PC-9 (cell line): ENCODE data around the gene MAP2K6. TPM values are rescaled to one million over a fixed set of nuclear protein-coding genes. Genes with fewer than 3 reads are reported as not detected.

Source experiments
- BruUV-seq: library from RNA; stranded (reverse); fragments of 400-500 nt; replicated peaks from 2 replicates; lab custom pipeline; 2021; lab: Mats Ljungman, UMichigan
- CTCF ChIA-PET: fragments of 300-600 bp; sonication (Branson Sonifier 250); formaldehyde crosslinking; loops from one replicate; lab custom pipeline; 2022; ENCODE audit warnings: antibody characterized with exemption; lab: Charles Lee
- POLR2A ChIA-PET: fragments of 300-600 bp; sonication (Branson Sonifier 250); formaldehyde crosslinking; loops from one replicate; lab custom pipeline; 2022; ENCODE audit warnings: antibody characterized with exemption; ENCODE audit not compliant: unreplicated experiment; lab: Charles Lee
- DNase-seq, 2 experiments: peaks; one replicate each; pipeline versions ENCODE4 v3.0.0 to v3.0.0-alpha.2; 2015 to 2022; ENCODE audit warnings: mixed read lengths in 1 of 2
- H2AFZ ChIP-seq: fragments of 200-600 bp; sonication (generic); 2 replicates; pipeline ENCODE4 v1.8.1; 2017; ENCODE audit warnings: antibody characterized with exemption
- H3F3A ChIP-seq: fragments of 200-600 bp; sonication (generic); 2 replicates; pipeline ENCODE4 v1.8.1; 2017; ENCODE audit warnings: antibody characterized with exemption, mild to moderate bottlenecking, low read depth; ENCODE audit not compliant: insufficient read depth
- H3K27ac ChIP-seq: fragments of 200-600 bp; sonication (generic); 2 replicates; pipeline ENCODE4 v1.6.1; 2016; ENCODE audit warnings: mixed run types
- H3K27me3 ChIP-seq: fragments of 200-600 bp; sonication (generic); 2 replicates; pipeline ENCODE4 v1.6.1; 2016; ENCODE audit warnings: low read depth, mixed run types; ENCODE audit not compliant: insufficient read depth
- H3K36me3 ChIP-seq: fragments of 200-600 bp; sonication (generic); 2 replicates; pipeline ENCODE4 v1.6.1; 2016; ENCODE audit warnings: low read depth, mixed run types
- H3K4me1 ChIP-seq: fragments of 200-600 bp; sonication (generic); replicated peaks from 2 replicates; pipeline ENCODE4 v1.6.1; 2016; ENCODE audit warnings: mixed run types; ENCODE audit not compliant: insufficient read depth
- H3K4me2 ChIP-seq: fragments of 200-600 bp; sonication (generic); 2 replicates; pipeline ENCODE4 v1.6.1; 2017; ENCODE audit warnings: mixed run types
- H3K4me3 ChIP-seq: fragments of 200-600 bp; sonication (generic); 2 replicates; pipeline ENCODE4 v1.6.1; 2016; ENCODE audit warnings: mixed run types
- H3K79me2 ChIP-seq: fragments of 200-600 bp; sonication (generic); 2 replicates; pipeline ENCODE4 v1.6.1; 2017; ENCODE audit warnings: low read depth, mixed run types
- H3K9me2 ChIP-seq: fragments of 200-600 bp; sonication (generic); 2 replicates; pipeline ENCODE4 v1.8.1; 2017; ENCODE audit warnings: mild to moderate bottlenecking; ENCODE audit not compliant: insufficient read depth
- H3K9me3 ChIP-seq: fragments of 200-600 bp; sonication (generic); 2 replicates; pipeline ENCODE4 v1.8.1; 2016; ENCODE audit warnings: low read depth; ENCODE audit not compliant: insufficient read depth
- H4K20me1 ChIP-seq: fragments of 200-600 bp; sonication (generic); 2 replicates; pipeline ENCODE4 v1.8.1; 2017; ENCODE audit not compliant: insufficient read depth
- EZH2 ChIP-seq: fragments of 200-600 bp; sonication (generic); IDR thresholded peaks from 2 replicates; pipeline ENCODE4 v1.8.0; 2017; ENCODE audit warnings: antibody characterized with exemption, low read depth
- intact Hi-C: fragments of 100-400 bp; cut with micrococcal nuclease; formaldehyde crosslinking; loops from one replicate; pipeline ENCODE4 v1.10.0; 2022; ENCODE audit not compliant: unreplicated experiment
- total RNA-seq: library from RNA; stranded (reverse); gene quantifications from 2 replicates; pipeline ENCODE4 v1.2.3, GENCODE V29; 2021
- TF ChIP-seq, protein P1 (sequence below): fragments of 200-600 bp; sonication (generic); conservative IDR thresholded peaks from 2 replicates; pipeline ENCODE4 v1.6.1; 2017; ENCODE audit warnings: mixed run types, antibody characterized with exemption, mild to moderate bottlenecking, moderate library complexity

Gene MAP2K6
- total RNA-seq, 1 experiment from 2014 or later: 1.6 TPM

DNA sequence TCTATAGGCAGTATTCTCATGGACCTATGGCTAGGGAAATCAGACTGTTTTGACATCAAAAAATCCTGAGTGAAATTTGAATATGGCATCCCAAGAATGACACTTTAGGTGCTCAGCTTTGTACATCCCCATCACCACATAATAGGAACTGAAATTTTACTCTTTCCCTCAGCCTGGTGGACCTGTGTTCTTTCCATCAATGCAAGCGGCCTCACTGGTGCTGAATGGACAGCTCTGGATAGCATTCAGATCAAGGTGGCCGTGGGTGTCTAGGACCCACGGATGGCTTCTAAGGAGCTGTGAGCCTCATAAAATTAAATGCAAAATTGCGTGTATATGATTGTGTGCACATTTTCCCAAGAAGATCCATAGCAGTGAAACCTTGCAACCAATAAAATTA is 152.6 kb downstream of the MAP2K6 start:
- H3K9me3 ChIP-seq: no peaks in the 10 kb centered on the region
- intact Hi-C loops: loop anchor here (10.0 kb wide), 1 partner anchor 988 kb away; no protein-coding TSS in a partner anchor
- no peak overlapping the region for H2AFZ ChIP-seq
- no peaks in the 10 kb centered on the region for H3K36me3 ChIP-seq
- no peaks in the 10 kb centered on the region for H3K9me2 ChIP-seq
- no peak for TF ChIP-seq EZH2
- TF ChIP-seq, protein P1, sequence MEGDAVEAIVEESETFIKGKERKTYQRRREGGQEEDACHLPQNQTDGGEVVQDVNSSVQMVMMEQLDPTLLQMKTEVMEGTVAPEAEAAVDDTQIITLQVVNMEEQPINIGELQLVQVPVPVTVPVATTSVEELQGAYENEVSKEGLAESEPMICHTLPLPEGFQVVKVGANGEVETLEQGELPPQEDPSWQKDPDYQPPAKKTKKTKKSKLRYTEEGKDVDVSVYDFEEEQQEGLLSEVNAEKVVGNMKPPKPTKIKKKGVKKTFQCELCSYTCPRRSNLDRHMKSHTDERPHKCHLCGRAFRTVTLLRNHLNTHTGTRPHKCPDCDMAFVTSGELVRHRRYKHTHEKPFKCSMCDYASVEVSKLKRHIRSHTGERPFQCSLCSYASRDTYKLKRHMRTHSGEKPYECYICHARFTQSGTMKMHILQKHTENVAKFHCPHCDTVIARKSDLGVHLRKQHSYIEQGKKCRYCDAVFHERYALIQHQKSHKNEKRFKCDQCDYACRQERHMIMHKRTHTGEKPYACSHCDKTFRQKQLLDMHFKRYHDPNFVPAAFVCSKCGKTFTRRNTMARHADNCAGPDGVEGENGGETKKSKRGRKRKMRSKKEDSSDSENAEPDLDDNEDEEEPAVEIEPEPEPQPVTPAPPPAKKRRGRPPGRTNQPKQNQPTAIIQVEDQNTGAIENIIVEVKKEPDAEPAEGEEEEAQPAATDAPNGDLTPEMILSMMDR: no peak
- H3K79me2 ChIP-seq: no peaks in the 10 kb centered on the region
- BruUV-seq: no TSS peak
- no peaks in the 10 kb centered on the region for H3K4me1 ChIP-seq
- ChIA-PET CTCF (no interaction called here), POLR2A (no interaction called here)
- no peak overlapping the region for H3K4me2 ChIP-seq
- no peaks in the 10 kb centered on the region for H3F3A ChIP-seq
- H3K27me3 ChIP-seq: no peaks in the 10 kb centered on the region
- no peak for DNase-seq
- no peaks in the 10 kb centered on the region for H4K20me1 ChIP-seq
- no peak overlapping the region for H3K27ac ChIP-seq
- no peak overlapping the region for H3K4me3 ChIP-seq

DNA sequence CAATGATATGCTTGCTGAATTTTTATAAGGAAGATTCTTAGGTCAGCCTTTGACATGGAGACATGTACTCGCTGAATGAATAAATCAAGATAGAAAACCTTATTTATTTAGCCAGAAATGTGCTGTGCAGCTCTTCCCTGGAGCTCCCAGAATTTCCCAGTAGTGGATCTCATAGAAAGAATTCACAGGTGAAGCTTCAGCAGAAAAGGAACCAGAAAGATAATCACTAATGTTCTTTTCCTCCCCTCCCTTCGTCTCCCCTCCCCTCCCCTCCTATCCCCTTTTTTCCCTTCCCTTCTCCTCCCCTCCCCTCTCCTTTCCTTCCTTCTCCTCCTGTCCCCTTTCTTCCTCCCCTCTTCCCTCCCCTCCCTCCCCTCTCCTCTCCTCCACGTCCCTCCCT is 158.2 kb downstream of the MAP2K6 start:
- CTCF ChIA-PET: no interaction called here
- POLR2A ChIA-PET: no interaction called here
- Histone ChIP-seq H3K79me2 (no peaks in the 10 kb centered on the region), H2AFZ (no peak overlapping the region), H3K4me1 (peaks cover 31% of the 10 kb centered on the region), H3K4me2 (no peak overlapping the region), H3F3A (peaks cover 15% of the 10 kb centered on the region; the same call in 1 of the 2 replicates), H4K20me1 (no peaks in the 10 kb centered on the region), H3K4me3 (no peak overlapping the region), H3K27me3 (no peaks in the 10 kb centered on the region), H3K9me2 (peaks cover 4% of the 10 kb centered on the region; the same call in 1 of the 2 replicates), H3K36me3 (0 out of 2 replicates have a peak, but pooled peaks cover 6% of the 10 kb centered on the region), H3K27ac (no peak overlapping the region), H3K9me3 (0 out of 2 replicates have a peak, but pooled peaks cover 3% of the 10 kb centered on the region)
- TF ChIP-seq EZH2: no peak
- TF ChIP-seq, protein P1: no peak
- intact Hi-C loops: no loop called here
- no TSS peak for BruUV-seq
- DNase-seq: no peak

DNA sequence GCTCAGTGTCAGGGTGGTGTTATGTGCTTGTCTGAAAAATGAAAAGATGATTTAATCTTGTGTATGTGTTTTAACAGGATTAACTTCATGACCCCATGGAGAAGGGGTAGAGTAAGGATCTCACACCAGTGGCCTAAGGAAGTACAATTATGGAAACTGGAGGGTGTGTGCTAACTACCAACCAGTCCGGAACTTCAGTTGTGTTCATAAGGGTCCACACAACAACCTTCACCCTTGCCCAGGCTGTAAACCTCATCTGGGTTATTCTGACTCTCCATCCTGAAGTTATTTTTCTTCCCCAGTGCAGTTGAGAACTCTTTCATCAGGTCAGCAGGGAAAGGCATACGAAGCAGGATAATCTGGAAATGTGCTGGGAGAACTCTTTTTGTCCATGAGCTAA is 158.9 kb downstream of the MAP2K6 start:
- no peak overlapping the region for H3K4me2 ChIP-seq
- H3K9me2 ChIP-seq: peaks cover 4% of the 10 kb centered on the region; the same call in 1 of the 2 replicates
- peaks cover 15% of the 10 kb centered on the region; the same call in 1 of the 2 replicates for H3F3A ChIP-seq
- no peak overlapping the region for H3K27ac ChIP-seq
- no peaks in the 10 kb centered on the region for H4K20me1 ChIP-seq
- H3K79me2 ChIP-seq: no peaks in the 10 kb centered on the region
- no peak overlapping the region for H3K4me3 ChIP-seq
- 0 out of 2 replicates have a peak, but pooled peaks cover 3% of the 10 kb centered on the region for H3K9me3 ChIP-seq
- TF ChIP-seq EZH2: no peak
- TF ChIP-seq, protein P1: no peak
- ChIA-PET POLR2A (no interaction called here), CTCF (no interaction called here)
- no peak for DNase-seq
- BruUV-seq: no TSS peak
- H3K36me3 ChIP-seq: 0 out of 2 replicates have a peak, but pooled peaks cover 6% of the 10 kb centered on the region
- peaks cover 31% of the 10 kb centered on the region for H3K4me1 ChIP-seq
- no peaks in the 10 kb centered on the region for H3K27me3 ChIP-seq
- intact Hi-C loops: no loop called here
- H2AFZ ChIP-seq: no peak overlapping the region
